ENCODE results near the gene KIF21A.
A peak's percentile ranks its signal among the peaks of the same experiment; 100 is the strongest.

KIF21A gene

GRCh38 chr12:39348941-39349626, 93.8 kb downstream of the KIF21A start:
- no peaks in the 10 kb centered on the region for H3K27me3 Mint-ChIP-seq
- no peak overlapping the region for H3K27ac Mint-ChIP-seq
- peaks cover 15% of the 10 kb centered on the region for H3K36me3 Mint-ChIP-seq
- no peaks in the 10 kb centered on the region for H3K4me1 Mint-ChIP-seq
- no peaks in the 10 kb centered on the region for H3K9me3 Mint-ChIP-seq
- no peak overlapping the region for H3K4me3 Mint-ChIP-seq

GRCh38 chr12:39348523-39348922, 94.4 kb downstream of the KIF21A start:
- Mint-ChIP-seq H3K27me3 (no peaks in the 10 kb centered on the region), H3K4me1 (no peaks in the 10 kb centered on the region), H3K9me3 (no peaks in the 10 kb centered on the region), H3K36me3 (peaks cover 15% of the 10 kb centered on the region), H3K4me3 (no peak overlapping the region), H3K27ac (no peak overlapping the region)

- H3K36me3 Mint-ChIP-seq = peaks cover 17% of the 10 kb centered on the region
- H3K27me3 Mint-ChIP-seq = no peaks in the 10 kb centered on the region
- H3K4me1 Mint-ChIP-seq = peaks cover 6% of the 10 kb centered on the region
- H3K9me3 Mint-ChIP-seq = no peaks in the 10 kb centered on the region
- no peak overlapping the region for H3K4me3 Mint-ChIP-seq
- no peak overlapping the region for H3K27ac Mint-ChIP-seq
Observed at GRCh38 chr12:39344926-39345325, 98.0 kb downstream of the KIF21A start.

- H3K27ac Mint-ChIP-seq = no peak overlapping the region
- no peak overlapping the region for H3K4me3 Mint-ChIP-seq
- H3K36me3 Mint-ChIP-seq = peaks cover 18% of the 10 kb centered on the region
- peaks cover 6% of the 10 kb centered on the region for H3K4me1 Mint-ChIP-seq
- no peaks in the 10 kb centered on the region for H3K27me3 Mint-ChIP-seq
- no peaks in the 10 kb centered on the region for H3K9me3 Mint-ChIP-seq
Observed at GRCh38 chr12:39343665-39344064, 99.3 kb downstream of the KIF21A start.

GRCh38 chr12:39341761-39342160, 101.2 kb downstream of the KIF21A start:
- peak overlapping the region; percentile 21 for H3K27ac Mint-ChIP-seq
- no peaks in the 10 kb centered on the region for H3K27me3 Mint-ChIP-seq
- H3K36me3 Mint-ChIP-seq = peaks cover 9% of the 10 kb centered on the region
- H3K9me3 Mint-ChIP-seq = no peaks in the 10 kb centered on the region
- no peak overlapping the region for H3K4me3 Mint-ChIP-seq
- peaks cover 6% of the 10 kb centered on the region for H3K4me1 Mint-ChIP-seq

GRCh38 chr12:39341179-39341578, 101.7 kb downstream of the KIF21A start:
- Mint-ChIP-seq H3K27ac (no peak overlapping the region), H3K4me1 (peaks cover 6% of the 10 kb centered on the region), H3K27me3 (no peaks in the 10 kb centered on the region), H3K4me3 (no peak overlapping the region), H3K36me3 (peaks cover 9% of the 10 kb centered on the region), H3K9me3 (no peaks in the 10 kb centered on the region)

GRCh38 chr12:39332661-39333175, 110.2 kb downstream of the KIF21A start:
- Mint-ChIP-seq H3K27me3 (no peaks in the 10 kb centered on the region), H3K4me3 (no peak overlapping the region), H3K9me3 (no peaks in the 10 kb centered on the region), H3K27ac (no peak overlapping the region), H3K4me1 (peaks cover 12% of the 10 kb centered on the region), H3K36me3 (peaks cover 23% of the 10 kb centered on the region)

- Mint-ChIP-seq H3K36me3 (peaks cover 23% of the 10 kb centered on the region), H3K9me3 (no peaks in the 10 kb centered on the region), H3K4me1 (peaks cover 12% of the 10 kb centered on the region), H3K4me3 (peak overlapping the region; percentile 15), H3K27me3 (no peaks in the 10 kb centered on the region), H3K27ac (no peak overlapping the region)
Observed at GRCh38 chr12:39331539-39332261, 111.2 kb downstream of the KIF21A start.

GRCh38 chr12:39329876-39330275, 113.0 kb downstream of the KIF21A start:
- H3K36me3 Mint-ChIP-seq = peaks cover 23% of the 10 kb centered on the region
- H3K9me3 Mint-ChIP-seq = no peaks in the 10 kb centered on the region
- peaks cover 12% of the 10 kb centered on the region for H3K4me1 Mint-ChIP-seq
- H3K27ac Mint-ChIP-seq = no peak overlapping the region
- H3K27me3 Mint-ChIP-seq = no peaks in the 10 kb centered on the region
- H3K4me3 Mint-ChIP-seq = no peak overlapping the region

GRCh38 chr12:39329018-39329417, 113.9 kb downstream of the KIF21A start:
- no peak overlapping the region for H3K4me3 Mint-ChIP-seq
- H3K36me3 Mint-ChIP-seq = peaks cover 23% of the 10 kb centered on the region
- H3K27me3 Mint-ChIP-seq = no peaks in the 10 kb centered on the region
- no peak overlapping the region for H3K27ac Mint-ChIP-seq
- H3K9me3 Mint-ChIP-seq = no peaks in the 10 kb centered on the region
- peaks cover 12% of the 10 kb centered on the region for H3K4me1 Mint-ChIP-seq

- no peak overlapping the region for H3K27ac Mint-ChIP-seq
- H3K27me3 Mint-ChIP-seq = no peaks in the 10 kb centered on the region
- peaks cover 23% of the 10 kb centered on the region for H3K36me3 Mint-ChIP-seq
- H3K4me1 Mint-ChIP-seq = peaks cover 12% of the 10 kb centered on the region
- H3K9me3 Mint-ChIP-seq = no peaks in the 10 kb centered on the region
- no peak overlapping the region for H3K4me3 Mint-ChIP-seq
Observed at GRCh38 chr12:39327965-39328364, 115.0 kb downstream of the KIF21A start.

- H3K4me3 Mint-ChIP-seq = no peak overlapping the region
- no peaks in the 10 kb centered on the region for H3K27me3 Mint-ChIP-seq
- peaks cover 12% of the 10 kb centered on the region for H3K4me1 Mint-ChIP-seq
- H3K36me3 Mint-ChIP-seq = peaks cover 22% of the 10 kb centered on the region
- no peak overlapping the region for H3K27ac Mint-ChIP-seq
- H3K9me3 Mint-ChIP-seq = no peaks in the 10 kb centered on the region
Observed at GRCh38 chr12:39327510-39327909, 115.4 kb downstream of the KIF21A start.

- Mint-ChIP-seq H3K27ac (no peak overlapping the region), H3K4me3 (no peak overlapping the region), H3K27me3 (no peaks in the 10 kb centered on the region), H3K9me3 (no peaks in the 10 kb centered on the region), H3K4me1 (no peaks in the 10 kb centered on the region), H3K36me3 (peaks cover 4% of the 10 kb centered on the region)
Observed at GRCh38 chr12:39319180-39319579, 123.7 kb downstream of the KIF21A start.

GRCh38 chr12:39314547-39314946, 128.4 kb downstream of the KIF21A start:
- H3K36me3 Mint-ChIP-seq = peaks cover 13% of the 10 kb centered on the region
- H3K27ac Mint-ChIP-seq = no peak overlapping the region
- H3K27me3 Mint-ChIP-seq = no peaks in the 10 kb centered on the region
- no peak overlapping the region for H3K4me3 Mint-ChIP-seq
- no peaks in the 10 kb centered on the region for H3K4me1 Mint-ChIP-seq
- H3K9me3 Mint-ChIP-seq = no peaks in the 10 kb centered on the region

GRCh38 chr12:39309516-39309915, 133.4 kb downstream of the KIF21A start:
- Mint-ChIP-seq H3K36me3 (peaks cover 18% of the 10 kb centered on the region), H3K9me3 (no peaks in the 10 kb centered on the region), H3K27me3 (no peaks in the 10 kb centered on the region), H3K27ac (no peak overlapping the region), H3K4me1 (no peaks in the 10 kb centered on the region), H3K4me3 (no peak overlapping the region)

GRCh38 chr12:39301422-39301821, 141.5 kb downstream of the KIF21A start:
- Mint-ChIP-seq H3K27ac (no peak overlapping the region), H3K4me1 (no peaks in the 10 kb centered on the region), H3K36me3 (peaks cover 31% of the 10 kb centered on the region), H3K4me3 (no peak overlapping the region), H3K27me3 (no peaks in the 10 kb centered on the region), H3K9me3 (peaks cover 7% of the 10 kb centered on the region)
